HG02678 (cell line): ENCODE results near the gene DBNL.

Experiments
- ATAC-seq: cut with Tn5 transposase; IDR thresholded peaks from one replicate; pipeline ENCODE4 v1.9.1; 2021; ENCODE audit warnings: mild to moderate bottlenecking, moderate library complexity; ENCODE audit not compliant: unreplicated experiment

DBNL gene

GRCh38 chr7:44075296-44076075 is 31.0 kb downstream of the DBNL start:
- ATAC-seq: no peak

- ATAC-seq: no peak
Observed at GRCh38 chr7:44076101-44076895, 31.8 kb downstream of the DBNL start.

GRCh38 chr7:44077061-44077460 is 32.6 kb downstream of the DBNL start:
- no peak for ATAC-seq

GRCh38 chr7:44077681-44078091 is 33.2 kb downstream of the DBNL start:
- no peak for ATAC-seq

GRCh38 chr7:44078521-44078920 is 34.0 kb downstream of the DBNL start:
- no peak for ATAC-seq

- no peak for ATAC-seq
Observed at GRCh38 chr7:44079331-44080021, 35.0 kb downstream of the DBNL start.

GRCh38 chr7:44080118-44080517 is 35.6 kb downstream of the DBNL start:
- no peak for ATAC-seq

- ATAC-seq: no peak
Observed at GRCh38 chr7:44080686-44081265, 36.3 kb downstream of the DBNL start.

- no peak for ATAC-seq
Observed at GRCh38 chr7:44081266-44081748, 36.8 kb downstream of the DBNL start.

GRCh38 chr7:44082541-44083207 is 38.2 kb downstream of the DBNL start:
- peak; percentile 91 for ATAC-seq

GRCh38 chr7:44083796-44084195 is 39.3 kb downstream of the DBNL start:
- ATAC-seq: no peak

GRCh38 chr7:44084701-44085100 is 40.2 kb downstream of the DBNL start:
- no peak for ATAC-seq

- ATAC-seq: no peak
Observed at GRCh38 chr7:44085546-44085945, 41.0 kb downstream of the DBNL start.

GRCh38 chr7:44086627-44087026 is 42.1 kb downstream of the DBNL start:
- ATAC-seq: no peak

GRCh38 chr7:44087911-44088838 is 43.7 kb downstream of the DBNL start:
- ATAC-seq: no peak

- no peak for ATAC-seq
Observed at GRCh38 chr7:44093102-44093641, 48.7 kb downstream of the DBNL start.

- ATAC-seq: no peak
Observed at GRCh38 chr7:44094365-44094764, 49.9 kb downstream of the DBNL start.

GRCh38 chr7:44094883-44095592 is 50.5 kb downstream of the DBNL start:
- no peak for ATAC-seq

GRCh38 chr7:44095781-44096180 is 51.3 kb downstream of the DBNL start:
- ATAC-seq: no peak
